ENCODE data around the gene WDR5. TPM values are rescaled to one million over a fixed set of nuclear protein-coding genes. Genes with fewer than 3 reads are reported as not detected.

WDR5 gene
- total and polyA plus RNA-seq, 3 donors from 2014 or later: 52.4 to 91.4 (median 54.9) TPM

- intact Hi-C loops (cut with DNase I; ENCODE audit: low total_unique reads): no loop called here
- H3K9me3 ChIP-seq: no peaks in the 10 kb centered on the region
- no peak for DNase-seq
- TF ChIP-seq, protein P1, sequence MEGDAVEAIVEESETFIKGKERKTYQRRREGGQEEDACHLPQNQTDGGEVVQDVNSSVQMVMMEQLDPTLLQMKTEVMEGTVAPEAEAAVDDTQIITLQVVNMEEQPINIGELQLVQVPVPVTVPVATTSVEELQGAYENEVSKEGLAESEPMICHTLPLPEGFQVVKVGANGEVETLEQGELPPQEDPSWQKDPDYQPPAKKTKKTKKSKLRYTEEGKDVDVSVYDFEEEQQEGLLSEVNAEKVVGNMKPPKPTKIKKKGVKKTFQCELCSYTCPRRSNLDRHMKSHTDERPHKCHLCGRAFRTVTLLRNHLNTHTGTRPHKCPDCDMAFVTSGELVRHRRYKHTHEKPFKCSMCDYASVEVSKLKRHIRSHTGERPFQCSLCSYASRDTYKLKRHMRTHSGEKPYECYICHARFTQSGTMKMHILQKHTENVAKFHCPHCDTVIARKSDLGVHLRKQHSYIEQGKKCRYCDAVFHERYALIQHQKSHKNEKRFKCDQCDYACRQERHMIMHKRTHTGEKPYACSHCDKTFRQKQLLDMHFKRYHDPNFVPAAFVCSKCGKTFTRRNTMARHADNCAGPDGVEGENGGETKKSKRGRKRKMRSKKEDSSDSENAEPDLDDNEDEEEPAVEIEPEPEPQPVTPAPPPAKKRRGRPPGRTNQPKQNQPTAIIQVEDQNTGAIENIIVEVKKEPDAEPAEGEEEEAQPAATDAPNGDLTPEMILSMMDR (IDR thresholded peaks at IDR 0.05): no peak
- no peak for TF ChIP-seq POLR2A (IDR thresholded peaks at IDR 0.05)
- no peaks in the 10 kb centered on the region for H3K36me3 ChIP-seq (ENCODE audit: low read depth, missing control alignments)
- 27 to 32% methylated on average over 7 of the region's 7 CpGs for WGBS, 2 donors
- H3K4me3 ChIP-seq: peak overlapping the region; percentile 71 to 89
- H3K4me1 ChIP-seq: peaks cover 29% of the 10 kb centered on the region
- H3K27ac ChIP-seq: no peak overlapping the region
- H3K27me3 ChIP-seq: no peaks in the 10 kb centered on the region
Measured at GRCh38 chr9:134136996-134137299, 1.1 kb downstream of the WDR5 start.

- WGBS, 2 donors: 94% methylated on average over 10 of the region's 10 CpGs
- Histone ChIP-seq H3K9me3 (no peaks in the 10 kb centered on the region), H3K27ac (no peak overlapping the region), H3K27me3 (no peaks in the 10 kb centered on the region), H3K4me1 (peaks cover 29% of the 10 kb centered on the region), H3K4me3 (no peak overlapping the region), H3K36me3 (ENCODE audit: low read depth, missing control alignments) (no peaks in the 10 kb centered on the region)
- intact Hi-C loops (cut with DNase I; ENCODE audit: low total_unique reads): no loop called here
- DNase-seq: no peak
- TF ChIP-seq POLR2A (IDR thresholded peaks at IDR 0.05): no peak
- TF ChIP-seq, protein P1 (IDR thresholded peaks at IDR 0.05): no peak
Measured at GRCh38 chr9:134138292-134138691, 2.4 kb downstream of the WDR5 start.

DNA sequence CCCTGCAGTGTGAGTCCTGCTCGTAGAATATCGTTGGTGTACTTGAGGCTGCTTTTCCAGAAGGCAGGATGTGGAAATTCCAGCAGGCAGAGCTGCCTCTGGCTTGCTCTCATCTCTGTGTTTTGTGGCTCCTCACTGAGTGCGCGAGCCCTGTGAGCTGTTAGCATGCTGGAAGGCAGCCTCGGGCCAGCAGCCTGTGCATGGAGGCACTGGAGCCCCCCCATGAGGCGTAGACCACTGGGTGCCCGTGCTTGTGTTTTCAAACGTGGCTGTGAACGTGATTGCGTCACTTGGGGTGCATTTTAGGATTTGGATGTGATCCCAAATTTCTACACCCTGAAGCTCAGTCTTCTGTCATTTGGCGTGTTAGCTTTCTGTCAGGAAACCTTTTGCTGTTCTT lies 3.2 kb downstream of the WDR5 start:
- DNase-seq: no peak
- peaks cover 29% of the 10 kb centered on the region for H3K4me1 ChIP-seq
- no peaks in the 10 kb centered on the region for H3K9me3 ChIP-seq
- H3K36me3 ChIP-seq (ENCODE audit: low read depth, missing control alignments): no peaks in the 10 kb centered on the region
- WGBS, 2 donors: 72 to 76% methylated on average over 11 of the region's 11 CpGs
- no peaks in the 10 kb centered on the region for H3K27me3 ChIP-seq
- intact Hi-C loops (cut with DNase I; ENCODE audit: low total_unique reads): no loop called here
- no peak overlapping the region for H3K4me3 ChIP-seq
- H3K27ac ChIP-seq: no peak overlapping the region
- TF ChIP-seq, protein P1 (IDR thresholded peaks at IDR 0.05): no peak
- no peak for TF ChIP-seq POLR2A (IDR thresholded peaks at IDR 0.05)

DNA sequence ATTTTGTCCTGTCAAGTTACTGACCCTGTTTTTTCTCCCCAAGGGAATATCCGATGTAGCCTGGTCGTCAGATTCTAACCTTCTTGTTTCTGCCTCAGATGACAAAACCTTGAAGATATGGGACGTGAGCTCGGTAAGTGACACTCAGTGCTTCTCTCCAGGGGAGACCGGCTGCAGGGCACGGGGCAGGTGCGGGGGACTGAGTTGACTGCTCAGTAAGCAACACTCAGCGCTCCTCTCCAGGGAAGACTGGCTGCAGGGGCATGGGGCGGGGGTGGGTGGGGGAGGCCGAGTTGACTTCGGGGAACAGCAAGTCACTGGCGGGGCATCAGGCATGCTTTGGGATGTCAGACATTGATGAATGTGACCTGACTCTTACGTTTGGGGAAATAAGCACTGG lies 6.0 kb downstream of the WDR5 start:
- Histone ChIP-seq H3K36me3 (ENCODE audit: low read depth, missing control alignments) (no peaks in the 10 kb centered on the region), H3K9me3 (no peaks in the 10 kb centered on the region), H3K27me3 (no peaks in the 10 kb centered on the region), H3K4me1 (peaks cover 17% of the 10 kb centered on the region), H3K27ac (no peak overlapping the region), H3K4me3 (no peak overlapping the region)
- TF ChIP-seq, protein P1 (IDR thresholded peaks at IDR 0.05): no peak
- no peak for TF ChIP-seq POLR2A (IDR thresholded peaks at IDR 0.05)
- intact Hi-C loops (cut with DNase I; ENCODE audit: low total_unique reads): no loop called here
- DNase-seq: no peak
- 92 to 94% methylated on average over 13 of the region's 13 CpGs for WGBS, 2 donors

- Histone ChIP-seq H3K27ac (no peak overlapping the region), H3K36me3 (ENCODE audit: low read depth, missing control alignments) (no peaks in the 10 kb centered on the region), H3K27me3 (no peaks in the 10 kb centered on the region), H3K9me3 (no peaks in the 10 kb centered on the region), H3K4me3 (no peak overlapping the region), H3K4me1 (no peaks in the 10 kb centered on the region)
- DNase-seq: no peak
- intact Hi-C loops (cut with DNase I; ENCODE audit: low total_unique reads): no loop called here
- 87 to 92% methylated on average over 4 of the region's 4 CpGs for WGBS, 2 donors
- TF ChIP-seq, protein P1 (IDR thresholded peaks at IDR 0.05): no peak
- no peak for TF ChIP-seq POLR2A (IDR thresholded peaks at IDR 0.05)
Measured at GRCh38 chr9:134144801-134145200, 8.9 kb downstream of the WDR5 start.

All from testis (tissue), 3 donors.